ENCODE measurements around the gene SECTM1. TPM values are rescaled to one million over a fixed set of nuclear protein-coding genes. Genes with fewer than 3 reads are reported as not detected.

The SECTM1 gene
- total RNA-seq, 2 donors from 2014 or later = 3.1 to 7.7 TPM

GRCh38 chr17:82314012-82314726, 19.4 kb downstream of the SECTM1 start:
- no peak for DNase-seq (ENCODE audit: low spot score)
- no peaks in the 10 kb centered on the region for H3K36me3 ChIP-seq
- H3K27me3 ChIP-seq = peaks cover 6 to 12% of the 10 kb centered on the region in 2 donors
- H3K27ac ChIP-seq = no peak overlapping the region
- H3K4me3 ChIP-seq = no peak overlapping the region
- H3K4me1 ChIP-seq = peaks cover 0 to 14% of the 10 kb centered on the region in 2 donors
- no peak for TF ChIP-seq CTCF (IDR thresholded peaks at IDR 0.05)
- H3K9me3 ChIP-seq = no peaks in the 10 kb centered on the region

GRCh38 chr17:82313195-82314011, 20.2 kb downstream of the SECTM1 start:
- Histone ChIP-seq H3K27me3 (peaks cover 6 to 12% of the 10 kb centered on the region in 2 donors), H3K27ac (no peak overlapping the region), H3K36me3 (no peaks in the 10 kb centered on the region), H3K4me3 (no peak overlapping the region), H3K4me1 (peaks cover 0 to 14% of the 10 kb centered on the region in 2 donors), H3K9me3 (no peaks in the 10 kb centered on the region)
- no peak for TF ChIP-seq CTCF (IDR thresholded peaks at IDR 0.05)
- no peak for DNase-seq (ENCODE audit: low spot score)

- H3K27me3 ChIP-seq = peaks cover 6 to 12% of the 10 kb centered on the region in 2 donors
Observed at GRCh38 chr17:82311971-82312370, 21.6 kb downstream of the SECTM1 start.

GRCh38 chr17:82310877-82311276, 22.7 kb downstream of the SECTM1 start:
- Histone ChIP-seq H3K9me3 (no peaks in the 10 kb centered on the region), H3K4me3 (no peak overlapping the region), H3K27me3 (peaks cover 6 to 12% of the 10 kb centered on the region in 2 donors), H3K4me1 (peaks cover 0 to 10% of the 10 kb centered on the region in 2 donors), H3K36me3 (no peaks in the 10 kb centered on the region), H3K27ac (no peak overlapping the region)
- no peak for DNase-seq (ENCODE audit: low spot score)
- TF ChIP-seq CTCF (IDR thresholded peaks at IDR 0.05) = no peak

More at GRCh38 chr17:82311971-82312370, 21.6 kb downstream of the SECTM1 start:
- Histone ChIP-seq H3K36me3 (no peaks in the 10 kb centered on the region), H3K9me3 (no peaks in the 10 kb centered on the region), H3K4me3 (no peak overlapping the region), H3K4me1 (peaks cover 0 to 14% of the 10 kb centered on the region in 2 donors), H3K27ac (no peak overlapping the region)
- no peak for DNase-seq (ENCODE audit: low spot score)
- TF ChIP-seq CTCF (IDR thresholded peaks at IDR 0.05) = no peak

- Histone ChIP-seq H3K27me3 (peaks cover 0 to 12% of the 10 kb centered on the region in 2 donors), H3K9me3 (no peaks in the 10 kb centered on the region), H3K36me3 (no peaks in the 10 kb centered on the region), H3K4me1 (peaks cover 0 to under 1% of the 10 kb centered on the region in 2 donors), H3K4me3 (no peak overlapping the region), H3K27ac (no peak overlapping the region)
- TF ChIP-seq CTCF (IDR thresholded peaks at IDR 0.05) = no peak
- no peak for DNase-seq (ENCODE audit: low spot score)
Observed at GRCh38 chr17:82309656-82310570, 23.7 kb downstream of the SECTM1 start.

All from right atrium auricular region (tissue), 2 donors.